ENCODE data around the gene PDE11A.

GRCh38 chr2:177894546-177894945 lies 178.0 kb downstream of the PDE11A start:
- TF ChIP-seq POLR2A (IDR thresholded peaks at IDR 0.05; ENCODE audit: low read length) (no peak), GATA1 (IDR thresholded peaks at IDR 0.05; ENCODE audit: low read depth, low read length) (no peak)
